ENCODE data around the gene SGPL1. TPM values are rescaled to one million over a fixed set of nuclear protein-coding genes. Genes with fewer than 3 reads are reported as not detected.

SGPL1 gene
- total RNA-seq, 1 donor from 2014 or later: 38.1 TPM

DNA sequence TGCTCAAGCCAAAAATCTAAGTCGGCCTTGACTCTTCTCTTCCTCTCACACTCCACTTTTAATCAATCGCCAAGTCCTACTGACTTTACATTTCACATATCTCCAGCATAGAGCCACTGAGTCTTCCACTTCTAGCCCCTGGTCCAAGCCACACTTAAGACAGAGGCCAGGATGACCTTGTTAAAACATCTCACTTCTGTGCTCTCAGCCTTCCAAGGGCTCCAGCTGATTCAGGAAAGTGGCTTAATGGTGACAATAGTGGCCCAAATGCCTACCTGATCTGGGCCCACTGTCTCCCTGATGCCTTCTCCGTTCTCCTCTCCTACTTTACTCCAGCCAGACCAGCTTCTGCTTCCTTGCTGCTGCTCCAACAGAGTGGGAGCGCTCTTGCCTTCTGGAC is 35.0 kb upstream of the SGPL1 start:
- DNase-seq: no peak

- no peak for DNase-seq
These were observed 34.2 kb upstream of the SGPL1 start for GRCh38 chr10:70781461-70782051.

DNA sequence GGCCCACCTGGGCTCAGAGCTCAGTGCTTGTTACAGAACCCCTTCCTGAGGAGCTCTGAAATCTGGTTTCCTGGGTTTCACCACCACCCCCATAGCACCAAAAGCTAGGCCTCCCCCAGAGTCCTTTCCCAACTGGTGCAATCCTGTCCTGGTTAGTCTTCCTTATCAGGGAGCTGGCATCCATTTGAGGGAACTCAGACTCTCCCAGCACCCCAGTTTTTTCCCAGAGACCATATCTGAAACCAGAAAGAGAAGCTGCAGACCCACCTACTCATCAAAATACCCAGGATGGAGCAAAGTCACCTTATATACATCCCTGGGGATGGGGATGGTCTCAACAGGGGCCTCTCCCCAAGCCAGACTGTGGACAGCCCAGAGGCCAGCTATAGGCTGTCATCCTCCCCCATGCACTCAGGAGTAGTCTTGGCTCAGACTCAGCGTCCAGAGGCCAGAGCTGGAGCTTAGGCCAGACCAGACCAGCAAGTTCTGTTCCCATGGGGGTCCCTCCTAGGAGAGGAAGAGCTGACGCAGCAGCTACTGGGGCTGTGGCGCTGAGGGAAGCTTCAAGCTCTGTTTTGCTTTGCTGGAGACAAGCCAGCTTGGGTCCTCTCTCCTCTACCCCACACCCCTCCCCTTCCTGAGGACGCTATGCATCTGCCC is 33.5 kb upstream of the SGPL1 start:
- DNase-seq: no peak

DNA sequence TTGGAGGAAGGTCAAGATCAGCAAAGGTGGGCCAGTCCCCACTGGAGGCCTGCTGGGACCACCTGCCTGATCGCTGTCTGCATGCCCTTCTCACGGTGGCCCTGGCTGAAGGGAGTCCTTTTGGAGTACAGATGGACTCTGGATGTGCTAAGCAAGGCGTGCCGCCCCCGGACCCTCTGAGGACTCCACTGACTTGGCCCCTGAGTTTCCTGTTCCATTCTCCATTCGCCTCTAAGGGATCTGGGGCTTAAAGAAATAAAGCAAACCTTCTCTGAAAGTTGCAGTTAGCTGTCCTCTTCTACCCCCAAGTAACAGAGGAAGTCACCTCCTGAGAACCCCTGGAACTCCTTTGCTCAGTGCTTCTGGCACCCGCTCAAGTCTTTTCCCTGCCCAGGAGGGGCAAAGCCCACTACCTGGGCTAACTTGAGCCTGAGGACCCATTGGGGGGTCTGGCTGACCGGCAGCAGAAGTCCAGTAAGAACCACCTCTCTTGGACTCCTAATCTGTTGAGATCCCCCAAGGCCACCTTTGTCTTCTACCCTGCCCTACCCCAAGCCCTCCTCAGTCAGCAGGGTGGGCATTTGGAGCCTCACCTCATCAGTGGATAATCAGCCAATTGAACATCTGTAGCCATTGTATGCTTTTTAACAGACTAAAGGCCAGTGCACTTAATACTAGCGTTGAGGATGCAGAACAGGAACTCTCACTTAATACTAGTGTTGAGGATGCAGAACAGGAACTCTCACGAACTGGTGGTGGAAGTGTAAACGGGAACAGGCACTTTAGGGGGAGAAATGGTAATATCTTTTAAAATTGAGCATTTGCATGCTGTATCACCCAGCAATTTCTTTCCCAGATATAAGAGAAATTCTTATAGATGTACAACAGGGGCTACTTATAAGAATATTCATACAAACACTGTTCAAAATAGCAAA is 32.7 kb upstream of the SGPL1 start:
- no peak for DNase-seq

- no peak for DNase-seq
These were observed 31.7 kb upstream of the SGPL1 start for GRCh38 chr10:70784016-70784415.

DNA sequence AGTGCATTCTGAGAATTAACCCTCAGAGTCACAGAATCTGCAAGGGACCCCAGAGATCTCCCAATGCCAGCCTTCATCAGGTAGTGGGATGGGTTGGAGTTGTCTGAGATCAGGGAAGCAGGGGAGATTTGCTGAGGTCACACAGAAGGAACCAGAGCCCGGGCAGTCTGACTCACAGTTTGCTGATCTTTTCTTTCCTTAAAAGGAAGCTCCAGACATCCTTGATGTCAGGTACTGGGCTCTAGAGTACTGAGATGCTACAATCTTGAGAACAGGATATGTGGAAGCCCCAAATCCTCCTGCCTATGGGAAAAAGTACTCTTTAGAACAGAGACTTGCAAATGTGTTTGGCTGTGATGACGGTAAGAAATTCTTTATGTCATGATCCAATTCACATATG is 31.3 kb upstream of the SGPL1 start:
- DNase-seq: no peak

DNA sequence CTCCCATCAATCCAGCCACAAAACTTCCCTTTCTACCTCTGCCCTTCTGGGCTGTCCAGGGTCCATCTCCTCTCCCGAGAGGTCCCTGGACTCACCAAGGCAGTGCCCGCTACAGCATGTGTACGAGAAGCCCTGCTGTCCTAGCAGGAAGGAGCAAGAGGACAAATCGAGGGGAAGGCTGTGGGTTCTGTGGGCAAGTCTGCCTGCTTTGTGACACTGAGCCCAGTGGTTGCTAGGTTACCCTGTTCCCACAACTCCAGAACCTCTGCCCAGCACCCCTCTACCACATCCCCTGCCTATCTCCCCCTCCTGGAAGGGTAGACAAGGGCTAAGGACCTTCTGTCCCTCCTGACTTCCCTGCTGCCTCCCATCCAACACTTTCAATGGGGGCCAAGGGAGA is 30.6 kb upstream of the SGPL1 start, which contains the start of gene TBATA:
Gene TBATA, minus strand, starts transcription at position 188 of the 400 bp plus-strand sequence. CDS start 1,998 bp downstream, outside the sequence.
- no peak for DNase-seq

- DNase-seq: no peak
These were observed 28.8 kb upstream of the SGPL1 start for GRCh38 chr10:70786799-70787415.

DNA sequence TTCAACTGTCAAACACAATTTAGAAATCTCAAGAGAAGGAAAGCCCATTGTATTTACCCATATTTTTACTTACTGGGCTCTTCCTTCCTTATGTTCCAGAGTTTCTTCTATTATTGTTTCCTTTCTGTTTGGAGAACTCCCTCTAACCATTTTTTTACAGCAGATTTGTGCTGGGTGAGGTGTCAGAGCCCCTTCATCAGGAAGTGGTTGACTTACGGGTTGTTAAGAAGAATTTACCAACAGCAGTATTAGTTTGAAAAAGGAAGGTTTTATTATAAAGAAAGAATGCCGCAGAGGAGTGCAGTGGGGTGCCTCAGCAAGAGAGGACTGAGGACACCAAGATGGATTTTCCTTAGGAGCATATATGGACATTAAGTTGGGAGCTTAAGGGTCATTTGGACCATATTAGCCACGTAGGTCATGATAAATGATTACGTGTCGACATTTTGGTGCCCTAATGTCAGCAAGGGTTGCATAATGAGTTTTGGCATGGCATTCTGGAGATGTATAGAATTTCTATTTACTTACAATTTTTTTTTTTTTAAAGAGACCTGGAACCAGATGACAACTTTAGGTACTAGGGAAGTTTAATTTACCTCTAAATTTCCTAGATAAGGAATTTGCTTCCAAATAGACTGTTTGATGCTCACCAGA is 24.2 kb upstream of the SGPL1 start:
- no peak for DNase-seq

DNA sequence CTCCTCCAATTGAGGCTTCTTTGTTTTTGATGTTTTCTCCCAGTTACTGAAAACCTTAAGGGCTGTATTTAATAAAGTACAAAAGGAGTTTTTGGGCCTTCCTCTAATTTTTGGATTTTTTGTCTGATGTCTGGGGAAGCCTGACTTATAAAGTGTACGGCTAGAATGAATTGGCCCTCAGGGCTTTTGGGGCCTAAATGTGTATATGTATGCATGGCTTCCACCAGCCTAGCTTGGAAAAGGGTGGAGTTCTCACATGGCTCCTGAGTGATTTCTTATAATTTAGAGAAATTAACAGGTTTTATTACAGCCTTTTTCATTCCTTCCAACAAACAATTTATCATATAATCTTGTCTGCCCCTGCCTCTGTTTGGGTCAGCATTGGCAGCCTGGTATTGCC is 20.1 kb upstream of the SGPL1 start:
- no peak for DNase-seq

DNA sequence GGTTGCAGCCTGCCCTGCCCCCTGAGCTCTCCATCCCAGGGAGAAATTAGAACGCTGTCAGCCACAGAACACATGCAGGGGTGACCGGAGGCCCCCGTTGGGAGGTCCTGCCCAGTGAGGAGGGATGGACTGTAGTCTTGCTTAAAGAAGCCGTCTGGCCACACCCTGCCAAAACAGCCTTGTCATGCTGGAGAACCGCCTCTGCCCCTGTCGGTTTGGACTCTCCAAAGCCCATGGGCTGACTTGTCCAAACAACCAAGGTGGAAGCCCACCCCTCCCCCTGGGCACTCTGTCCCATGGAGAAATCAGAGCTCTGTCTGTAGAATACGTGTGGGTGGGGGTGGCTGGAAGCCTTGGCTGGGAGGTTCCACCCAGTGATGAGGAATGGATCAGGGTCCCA is 17.9 kb upstream of the SGPL1 start:
- DNase-seq: no peak

- DNase-seq: no peak
These were observed 16.6 kb upstream of the SGPL1 start for GRCh38 chr10:70799124-70799523.

DNA sequence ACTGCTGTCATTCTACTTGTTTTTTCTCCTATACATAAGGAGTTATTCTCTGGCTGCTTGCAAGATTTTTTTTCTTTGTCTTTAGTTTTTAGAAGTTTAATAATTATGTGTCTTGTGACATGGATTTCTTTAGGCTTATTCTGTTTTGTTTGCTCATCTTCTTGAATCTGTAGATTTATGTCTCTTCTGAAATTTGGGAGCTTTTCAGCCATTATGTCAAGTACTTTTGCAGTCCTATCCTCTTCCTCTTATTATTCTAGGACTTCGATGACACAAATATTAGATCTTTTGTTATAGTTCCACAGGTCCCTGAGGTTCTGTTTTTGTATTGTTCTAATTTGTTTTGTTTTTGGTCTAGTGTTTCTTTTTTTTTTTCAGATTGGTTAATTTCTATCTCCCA is 13.9 kb upstream of the SGPL1 start:
- no peak for DNase-seq

DNA sequence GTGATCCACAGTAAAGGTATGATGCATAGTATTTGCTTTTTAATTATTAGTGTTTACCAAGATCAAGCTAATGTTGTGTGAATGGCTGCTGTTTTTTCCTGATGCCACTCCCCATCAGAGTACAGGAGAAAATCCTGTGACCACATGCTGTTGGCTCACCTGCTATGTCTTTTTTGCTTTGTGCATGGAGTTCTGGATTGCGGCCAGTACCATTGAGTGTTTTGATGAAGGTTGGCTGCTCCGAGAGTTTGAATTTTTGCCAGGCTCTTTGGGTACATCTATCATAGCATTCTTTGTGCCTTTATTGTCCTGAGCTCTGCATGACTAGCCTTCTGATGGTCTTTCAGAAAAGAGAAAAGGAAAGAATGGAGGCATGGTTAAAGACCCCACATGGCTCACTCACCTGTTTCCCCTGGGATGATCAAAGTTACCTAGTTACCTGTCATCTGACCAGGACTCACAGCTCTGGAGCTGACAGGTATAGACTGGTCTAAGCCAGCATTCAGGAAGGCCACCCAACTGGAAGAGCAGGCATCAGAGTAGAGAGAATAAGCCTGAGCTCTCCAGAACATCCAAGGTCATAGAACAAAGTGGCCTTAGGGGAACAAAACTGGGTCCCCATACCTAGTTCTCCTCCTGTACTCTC is 11.8 kb upstream of the SGPL1 start:
- DNase-seq: no peak

- no peak for DNase-seq
These were observed 11.3 kb upstream of the SGPL1 start for GRCh38 chr10:70804421-70804808.

- DNase-seq: no peak
These were observed 10.0 kb upstream of the SGPL1 start for GRCh38 chr10:70805619-70806215.

- no peak for DNase-seq
These were observed 8.9 kb upstream of the SGPL1 start for GRCh38 chr10:70806841-70807240.

GRCh38 chr10:70807556-70807955 is 8.2 kb upstream of the SGPL1 start:
- DNase-seq: no peak

DNA sequence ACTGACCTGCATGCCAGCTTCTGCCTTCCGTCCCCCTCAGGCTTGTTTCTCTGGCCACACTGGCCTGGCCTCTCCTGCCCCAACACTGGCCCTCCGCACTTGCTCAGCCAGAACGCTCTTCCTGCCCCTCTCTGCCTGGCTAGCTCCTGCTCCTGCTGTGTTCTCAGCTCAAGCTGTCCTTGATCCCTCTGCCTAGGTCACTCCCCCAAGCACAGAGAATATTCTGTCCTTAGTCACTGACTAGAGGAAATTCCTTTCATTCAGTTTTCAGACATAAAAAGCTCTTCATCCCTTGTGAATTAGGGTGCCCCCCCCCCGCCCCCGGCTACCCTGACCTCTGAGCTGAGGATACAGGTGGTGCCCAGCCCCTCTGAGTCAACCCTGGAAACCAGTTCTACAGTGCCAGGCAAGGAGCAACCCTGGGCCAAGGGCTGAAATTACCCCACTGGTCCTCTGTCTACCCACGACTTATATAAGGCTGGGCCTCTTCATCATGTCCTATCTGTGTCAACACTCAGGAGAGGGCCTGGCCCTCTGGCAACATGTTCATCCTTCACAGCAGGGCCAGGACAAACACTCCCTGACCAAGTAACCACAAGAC is 6.6 kb upstream of the SGPL1 start:
- no peak for DNase-seq

DNA sequence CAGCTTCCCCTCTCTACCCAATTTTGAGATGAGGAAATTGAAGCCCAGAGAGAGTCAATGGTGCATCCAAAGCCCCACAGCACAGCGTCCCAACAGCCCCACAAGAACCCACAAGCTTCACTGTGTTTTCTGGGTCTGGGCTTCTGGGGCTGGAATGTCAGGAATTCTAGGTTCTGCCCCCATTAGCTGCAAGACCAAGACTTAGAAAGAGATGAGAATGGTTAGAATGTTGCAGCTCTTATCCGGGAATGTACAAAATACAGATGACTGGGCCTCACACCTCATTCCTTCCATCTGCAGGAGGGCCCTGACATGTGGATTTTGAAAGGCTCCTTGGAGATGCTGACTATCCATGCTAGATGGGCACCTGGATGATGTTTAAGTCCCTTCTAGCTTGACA is 6.0 kb upstream of the SGPL1 start:
- no peak for DNase-seq

- DNase-seq: no peak
These were observed 4.8 kb upstream of the SGPL1 start for GRCh38 chr10:70810967-70811366.
